GM23248 (cell line): ENCODE data around the gene CARM1.

ENCODE experiments used
- EZH2 ChIP-seq: fragments of 200-600 bp; sonication (generic); IDR thresholded peaks from 2 replicates; pipeline ENCODE4 v1.6.1; 2018; ENCODE audit warnings: antibody characterized with exemption, mild to moderate bottlenecking; ENCODE audit not compliant: insufficient read depth, poor library complexity, severe bottlenecking
- EZH2phosphoT487 ChIP-seq: fragments of 200-600 bp; sonication (generic); IDR thresholded peaks from 2 replicates; pipeline ENCODE4 v1.6.1; 2018; ENCODE audit warnings: antibody characterized with exemption, moderate library complexity, mild to moderate bottlenecking, low read depth; ENCODE audit not compliant: insufficient read depth

GRCh38 chr19:10854350-10855089, 16.8 kb upstream of the CARM1 start:
- TF ChIP-seq EZH2 (no peak), EZH2phosphoT487 (no peak)
